HCT116 (cell line): ENCODE measurements around the gene ACVR1B. TPM values are rescaled to one million over a fixed set of nuclear protein-coding genes. Genes with fewer than 3 reads are reported as not detected.

Source experiments
- ATAC-seq: fragments of 200-7000 bp; cut with Tn5 transposase; 2 replicates; pipeline ENCODE4 v1.9.1; 2020; ENCODE audit warnings: mild to moderate bottlenecking, moderate library complexity
- BruUV-seq: library from RNA; stranded (reverse); fragments of 400-500 nt; replicated peaks from 2 replicates; lab custom pipeline; 2021; lab: Mats Ljungman, UMichigan
- CTCF ChIA-PET: fragments of 300-600 bp; sonication (Branson Sonifier 250); formaldehyde crosslinking; loops from one replicate; lab custom pipeline; 2021; ENCODE audit warnings: antibody characterized with exemption; lab: Charles Lee
- POLR2A ChIA-PET: fragments of 300-600, 350-600 bp; sonication (Branson Sonifier 250); formaldehyde crosslinking; loops from one replicate; lab custom pipeline; 2021; ENCODE audit warnings: antibody characterized with exemption; lab: Charles Lee
- RAD21 ChIA-PET, 2 experiments: fragments of 300-600 bp; sonication (Branson Sonifier 250); formaldehyde crosslinking; loops; one replicate each; lab custom pipeline; 2023; ENCODE audit warnings: low total read pairs in 2 of 2; ENCODE audit not compliant: uncharacterized antibody in 2 of 2, unreplicated experiment in 2 of 2, low non-redundant PET in 1 of 2; lab: Charles Lee
- DNase-seq: peaks from one replicate; pipeline ENCODE4 v3.0.0-alpha.2; 2010; ENCODE audit warnings: low read depth, low spot score
- H2AFZ ChIP-seq: fragments of 200-600 bp; shearing (Covaris generic), sonication (generic); 2 replicates; pipeline ENCODE4 v1.6.1; 2017; ENCODE audit warnings: low read depth, mixed run types, mixed read lengths, antibody characterized with exemption, low read length; ENCODE audit not compliant: poor library complexity, severe bottlenecking
- H3K27ac ChIP-seq: 2 replicates; pipeline ENCODE4 v1.5.1; 2012; ENCODE audit warnings: low read depth, low read length
- H3K27me3 ChIP-seq: fragments of 200-600 bp; sonication (generic); 2 replicates; pipeline ENCODE4 v1.6.1; 2016; ENCODE audit warnings: mixed run types, low read length, mixed read lengths; ENCODE audit not compliant: insufficient read depth
- H3K36me3 ChIP-seq, 2 experiments: fragments of 200-500 bp in 1 of 2; fragments of 200-600 bp in 1 of 2; sonication (Bioruptor generic) in 1 of 2; sonication (generic) in 1 of 2; 2 replicates each; pipeline versions ENCODE4 v1.5.1 to v1.6.1; 2014 to 2016; ENCODE audit warnings: low read length in 2 of 2, inconsistent platforms in 1 of 2, mixed read lengths in 1 of 2, mixed run types in 1 of 2; ENCODE audit not compliant: insufficient read depth in 2 of 2, control insufficient read depth in 1 of 2
- H3K4me1 ChIP-seq, 2 experiments: fragments of 200-600 bp in 1 of 2; sonication (generic) in 1 of 2; 2 replicates each; pipeline versions ENCODE4 v1.5.1 to v1.6.1; 2012 to 2017; ENCODE audit warnings: low read length in 2 of 2, inconsistent platforms in 1 of 2, mild to moderate bottlenecking in 1 of 2, mixed read lengths in 1 of 2, mixed run types in 1 of 2, moderate library complexity in 1 of 2; ENCODE audit not compliant: insufficient read depth in 2 of 2, control insufficient read depth in 1 of 2
- H3K4me2 ChIP-seq: fragments of 200-600 bp; sonication (generic); 2 replicates; pipeline ENCODE4 v1.6.1; 2017; ENCODE audit warnings: mixed run types, low read length, mixed read lengths
- H3K4me3 ChIP-seq, 2 experiments: fragments of 200-600 bp in 1 of 2; sonication (generic) in 1 of 2; replicated peaks in 1 of 2; 2 replicates each; pipeline ENCODE4 v1.5.1; 2011 to 2016; ENCODE audit warnings: low read length in 2 of 2, control low read depth in 1 of 2, low read depth in 1 of 2, mild to moderate bottlenecking in 1 of 2, mixed read lengths in 1 of 2, mixed run types in 1 of 2
- H3K79me2 ChIP-seq: fragments of 200-600 bp; sonication (generic); 2 replicates; pipeline ENCODE4 v1.6.1; 2017; ENCODE audit warnings: mild to moderate bottlenecking, mixed run types, low read length, moderate library complexity, mixed read lengths; ENCODE audit not compliant: insufficient read depth
- H3K9ac ChIP-seq: fragments of 200-600 bp; sonication (generic); 2 replicates; pipeline ENCODE4 v1.6.1; 2016; ENCODE audit warnings: low read length, mixed read lengths
- H3K9me2 ChIP-seq: fragments of 200-600 bp; sonication (generic), shearing (Covaris generic); 2 replicates; pipeline ENCODE4 v1.6.1; 2017; ENCODE audit warnings: mixed run types, mild to moderate bottlenecking, moderate library complexity; ENCODE audit not compliant: insufficient read depth
- H3K9me3 ChIP-seq, 2 experiments: fragments of 200-500 bp in 1 of 2; fragments of 200-600 bp in 1 of 2; sonication (Bioruptor generic) in 1 of 2; sonication (generic) in 1 of 2; 2 replicates each; pipeline ENCODE4 v1.6.1; 2014 to 2017; ENCODE audit warnings: low read length in 2 of 2, mixed read lengths in 2 of 2, inconsistent platforms in 1 of 2, low read depth in 1 of 2, mild to moderate bottlenecking in 1 of 2, mixed run types in 1 of 2, moderate library complexity in 1 of 2; ENCODE audit not compliant: control insufficient read depth in 1 of 2, insufficient read depth in 1 of 2
- H4K20me1 ChIP-seq: fragments of 200-600 bp; sonication (generic), shearing (Covaris generic); 2 replicates; pipeline ENCODE4 v1.6.1; 2017; ENCODE audit warnings: mixed run types, mild to moderate bottlenecking, moderate library complexity; ENCODE audit not compliant: insufficient read depth
- CEBPB ChIP-seq: IDR thresholded peaks from 2 replicates; pipeline ENCODE4 v1.6.1; 2012; ENCODE audit warnings: low read depth
- EZH2 ChIP-seq: fragments of 200-600 bp; sonication (generic); IDR thresholded peaks from 2 replicates; pipeline ENCODE4 v1.6.1; 2017; ENCODE audit warnings: antibody characterized with exemption, mixed run types
- EZH2phosphoT487 ChIP-seq: fragments of 200-600 bp; IDR thresholded peaks from 2 replicates; pipeline ENCODE4 v1.6.1; 2018; ENCODE audit warnings: antibody characterized with exemption, borderline replicate concordance
- FOSL1 ChIP-seq: IDR thresholded peaks from 2 replicates; pipeline ENCODE4 v1.6.1; 2012; ENCODE audit warnings: low read depth
- POLR2AphosphoS5 ChIP-seq: IDR thresholded peaks from 2 replicates; pipeline ENCODE4 v1.6.1; 2011; ENCODE audit warnings: mild to moderate bottlenecking, low read depth, low read length, moderate library complexity
- RAD21 ChIP-seq: IDR thresholded peaks from 2 replicates; pipeline ENCODE4 v1.6.1; 2012; ENCODE audit warnings: low read depth, mild to moderate bottlenecking
- SRF ChIP-seq: IDR thresholded peaks from 2 replicates; pipeline ENCODE4 v1.6.1; 2012; ENCODE audit warnings: low read depth
- TCF7L2 ChIP-seq: IDR thresholded peaks from 2 replicates; pipeline ENCODE4 v1.7.0; 2011; ENCODE audit warnings: borderline replicate concordance, inconsistent platforms; ENCODE audit not compliant: insufficient read depth, insufficient read length; ENCODE audit errors: extremely low read depth
- ZBTB33 ChIP-seq: IDR thresholded peaks from 2 replicates; pipeline ENCODE4 v1.6.1; 2011; ENCODE audit warnings: mild to moderate bottlenecking, low read length, moderate library complexity; ENCODE audit not compliant: insufficient replicate concordance; ENCODE audit errors: extremely low read depth
- ZFX ChIP-seq: fragments of 450-650 bp; IDR thresholded peaks from 2 replicates; pipeline ENCODE4 v1.6.1; 2017
- intact Hi-C: fragments of 100-400 bp; cut with micrococcal nuclease; formaldehyde crosslinking; loops from 2 replicates; pipeline ENCODE4 v1.10.0; 2022
- total RNA-seq: library from RNA; stranded (reverse); gene quantifications from one replicate; pipeline ENCODE4 v1.2.1, GENCODE V29; 2021; ENCODE audit not compliant: unreplicated experiment
- TF ChIP-seq, protein P1 (sequence below): IDR thresholded peaks from 2 replicates; pipeline ENCODE4 v1.6.1; 2012; ENCODE audit warnings: low read depth
- TF ChIP-seq, protein P2 (sequence below): IDR thresholded peaks from 2 replicates; pipeline ENCODE4 v1.6.1; 2012

Gene ACVR1B
- total RNA-seq, 1 experiment from 2014 or later = 22.7 TPM

GRCh38 chr12:51914034-51914923, 37.2 kb upstream of the ACVR1B start:
- H3K9me2 ChIP-seq = no peaks in the 10 kb centered on the region

More at GRCh38 chr12:51914034-51914923, 37.2 kb upstream of the ACVR1B start:
- Histone ChIP-seq H3K36me3 (no peaks in the 10 kb centered on the region), H3K4me2 (no peak overlapping the region), H3K4me3 (no peak overlapping the region), H3K27me3 (no peaks in the 10 kb centered on the region), H4K20me1 (no peaks in the 10 kb centered on the region), H2AFZ (no peak overlapping the region), H3K79me2 (no peaks in the 10 kb centered on the region), H3K27ac (no peak overlapping the region), H3K9me3 (no peaks in the 10 kb centered on the region), H3K9ac (no peak overlapping the region), H3K4me1 (peaks cover 8 to 21% of the 10 kb centered on the region in 2 experiments)
- no peak for DNase-seq
- ATAC-seq = no peak
- intact Hi-C loops = no loop called here
- RAD21 ChIA-PET = no interaction called here
- CTCF ChIA-PET = interaction anchor here (0.8 kb wide), 1 partner anchor 9 kb away, joined by 3 read pairs; no protein-coding TSS in a partner anchor
- BruUV-seq = no TSS peak
- POLR2A ChIA-PET = no interaction called here
- TF ChIP-seq RAD21 (no peak), FOSL1 (no peak), ZFX (no peak), TCF7L2 (no peak), SRF (no peak), POLR2AphosphoS5 (no peak), ZBTB33 (no peak), EZH2 (no peak), CEBPB (no peak), EZH2phosphoT487 (no peak)
- TF ChIP-seq, protein P1, sequence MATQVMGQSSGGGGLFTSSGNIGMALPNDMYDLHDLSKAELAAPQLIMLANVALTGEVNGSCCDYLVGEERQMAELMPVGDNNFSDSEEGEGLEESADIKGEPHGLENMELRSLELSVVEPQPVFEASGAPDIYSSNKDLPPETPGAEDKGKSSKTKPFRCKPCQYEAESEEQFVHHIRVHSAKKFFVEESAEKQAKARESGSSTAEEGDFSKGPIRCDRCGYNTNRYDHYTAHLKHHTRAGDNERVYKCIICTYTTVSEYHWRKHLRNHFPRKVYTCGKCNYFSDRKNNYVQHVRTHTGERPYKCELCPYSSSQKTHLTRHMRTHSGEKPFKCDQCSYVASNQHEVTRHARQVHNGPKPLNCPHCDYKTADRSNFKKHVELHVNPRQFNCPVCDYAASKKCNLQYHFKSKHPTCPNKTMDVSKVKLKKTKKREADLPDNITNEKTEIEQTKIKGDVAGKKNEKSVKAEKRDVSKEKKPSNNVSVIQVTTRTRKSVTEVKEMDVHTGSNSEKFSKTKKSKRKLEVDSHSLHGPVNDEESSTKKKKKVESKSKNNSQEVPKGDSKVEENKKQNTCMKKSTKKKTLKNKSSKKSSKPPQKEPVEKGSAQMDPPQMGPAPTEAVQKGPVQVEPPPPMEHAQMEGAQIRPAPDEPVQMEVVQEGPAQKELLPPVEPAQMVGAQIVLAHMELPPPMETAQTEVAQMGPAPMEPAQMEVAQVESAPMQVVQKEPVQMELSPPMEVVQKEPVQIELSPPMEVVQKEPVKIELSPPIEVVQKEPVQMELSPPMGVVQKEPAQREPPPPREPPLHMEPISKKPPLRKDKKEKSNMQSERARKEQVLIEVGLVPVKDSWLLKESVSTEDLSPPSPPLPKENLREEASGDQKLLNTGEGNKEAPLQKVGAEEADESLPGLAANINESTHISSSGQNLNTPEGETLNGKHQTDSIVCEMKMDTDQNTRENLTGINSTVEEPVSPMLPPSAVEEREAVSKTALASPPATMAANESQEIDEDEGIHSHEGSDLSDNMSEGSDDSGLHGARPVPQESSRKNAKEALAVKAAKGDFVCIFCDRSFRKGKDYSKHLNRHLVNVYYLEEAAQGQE = no peak
- TF ChIP-seq, protein P2, sequence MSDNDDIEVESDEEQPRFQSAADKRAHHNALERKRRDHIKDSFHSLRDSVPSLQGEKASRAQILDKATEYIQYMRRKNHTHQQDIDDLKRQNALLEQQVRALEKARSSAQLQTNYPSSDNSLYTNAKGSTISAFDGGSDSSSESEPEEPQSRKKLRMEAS = no peak
